HG02885 (cell line): ENCODE data around the gene RAD23B.

Experiments used
- ATAC-seq: cut with Tn5 transposase; IDR thresholded peaks from one replicate; pipeline ENCODE4 v1.9.1; 2021; ENCODE audit warnings: mild to moderate bottlenecking; ENCODE audit not compliant: unreplicated experiment, poor library complexity

The RAD23B gene

GRCh38 chr9:107330420-107330819, 47.3 kb downstream of the RAD23B start:
- no peak for ATAC-seq

DNA sequence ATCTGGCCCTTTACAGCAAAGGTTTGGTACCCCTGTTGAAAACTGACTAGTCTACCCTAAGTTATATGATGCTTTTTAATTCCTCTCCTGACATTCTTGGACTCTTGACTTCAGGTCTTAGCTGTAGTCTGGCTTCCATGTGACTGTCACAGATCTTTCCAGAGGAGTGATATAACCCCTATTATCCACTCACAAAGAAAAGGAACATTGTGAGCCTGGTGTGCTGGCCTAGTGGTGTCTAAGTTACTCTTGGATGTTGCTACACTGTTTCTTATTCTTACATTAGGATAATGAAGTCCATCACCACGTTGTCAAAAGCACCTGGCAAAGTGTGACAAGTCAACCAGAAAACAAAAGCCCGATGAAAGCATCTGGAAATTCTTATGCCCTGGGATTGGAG, 49.8 kb downstream of the RAD23B start:
- no peak for ATAC-seq

DNA sequence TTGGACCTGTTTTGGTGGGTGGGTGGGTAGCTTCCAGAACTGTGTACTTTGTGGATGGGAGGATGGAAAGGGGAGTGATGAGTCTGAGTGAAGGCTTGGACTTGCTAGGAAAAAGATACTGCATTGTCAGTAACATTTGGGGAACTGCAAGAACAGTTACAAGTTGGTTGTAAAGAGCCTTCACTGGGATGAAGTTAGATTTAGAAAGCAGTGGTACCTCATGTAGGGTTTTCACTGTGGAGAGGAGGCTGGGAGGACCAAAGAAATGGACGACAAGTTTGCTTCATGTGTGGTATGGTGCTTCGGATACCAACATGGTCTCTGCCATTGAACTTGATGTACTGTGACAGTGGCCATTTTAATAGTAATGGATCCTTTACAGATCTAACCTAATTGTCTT, 50.3 kb downstream of the RAD23B start:
- no peak for ATAC-seq

GRCh38 chr9:107334103-107334776, 51.2 kb downstream of the RAD23B start:
- no peak for ATAC-seq

DNA sequence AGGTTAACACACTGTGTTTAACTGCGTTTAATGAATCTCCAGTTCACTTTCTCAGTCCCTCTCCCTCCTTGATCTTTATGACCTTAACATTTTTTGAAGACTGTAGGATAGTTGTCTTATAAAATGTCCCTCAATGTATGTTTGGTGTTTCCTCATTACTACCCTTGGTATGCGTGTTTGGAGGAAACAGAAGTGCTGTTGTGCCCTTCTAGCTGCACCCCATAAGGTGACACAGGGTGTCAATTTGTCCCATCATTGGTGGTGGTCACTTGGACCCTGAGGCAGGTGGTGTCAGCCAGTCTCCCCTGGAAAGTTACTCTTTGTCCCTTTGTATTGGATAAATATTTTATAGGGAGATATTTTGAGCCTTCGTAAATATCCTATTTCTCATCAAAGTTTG, 52.3 kb downstream of the RAD23B start:
- ATAC-seq = no peak

- no peak for ATAC-seq
Measured at GRCh38 chr9:107336718-107337360, 53.8 kb downstream of the RAD23B start.

DNA sequence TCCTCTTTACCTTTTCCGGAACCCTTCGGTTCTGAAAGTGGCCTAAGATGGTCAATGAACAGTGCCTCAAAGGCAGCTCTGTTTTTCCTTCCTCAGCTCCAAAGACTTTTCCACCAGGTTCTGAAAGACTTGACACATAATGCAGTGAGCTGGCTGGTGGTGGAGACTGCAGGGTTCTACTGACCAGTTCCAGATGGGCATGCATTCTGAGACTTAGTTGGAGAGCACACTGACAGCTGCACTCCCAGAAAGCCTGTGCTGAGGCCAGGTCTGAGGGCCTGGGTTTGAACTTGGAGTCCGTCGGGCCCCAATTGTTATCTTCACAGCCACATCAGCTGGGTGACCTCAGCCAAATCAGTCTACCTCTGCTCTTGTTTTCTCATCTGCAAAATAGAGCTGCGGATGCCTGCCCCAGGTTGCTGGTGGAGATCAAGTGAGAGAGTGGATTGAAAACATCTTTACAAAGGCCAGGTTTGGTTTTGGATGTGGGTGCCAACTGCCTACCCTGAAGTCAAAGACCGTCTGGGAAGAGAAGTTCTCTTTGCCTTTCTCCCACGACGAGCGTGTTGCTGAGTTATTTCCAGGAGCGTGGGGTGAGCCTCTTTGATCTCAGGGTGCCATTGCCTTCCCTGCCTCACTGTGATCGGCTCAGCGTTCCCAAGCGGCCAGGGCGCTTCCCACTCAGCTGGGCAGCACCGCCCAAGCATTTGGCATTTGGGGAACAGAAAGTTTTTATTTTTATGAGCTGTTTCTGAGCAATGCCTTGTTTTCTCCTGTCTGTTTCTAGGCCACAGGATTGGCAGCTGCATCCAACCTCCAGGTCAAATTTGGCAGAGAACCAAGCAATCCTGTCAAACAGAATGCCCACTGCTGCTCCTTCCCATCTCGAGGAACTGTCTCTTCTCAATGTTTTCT, 54.9 kb downstream of the RAD23B start:
- ATAC-seq = no peak

GRCh38 chr9:107338911-107339659, 56.0 kb downstream of the RAD23B start:
- no peak for ATAC-seq

DNA sequence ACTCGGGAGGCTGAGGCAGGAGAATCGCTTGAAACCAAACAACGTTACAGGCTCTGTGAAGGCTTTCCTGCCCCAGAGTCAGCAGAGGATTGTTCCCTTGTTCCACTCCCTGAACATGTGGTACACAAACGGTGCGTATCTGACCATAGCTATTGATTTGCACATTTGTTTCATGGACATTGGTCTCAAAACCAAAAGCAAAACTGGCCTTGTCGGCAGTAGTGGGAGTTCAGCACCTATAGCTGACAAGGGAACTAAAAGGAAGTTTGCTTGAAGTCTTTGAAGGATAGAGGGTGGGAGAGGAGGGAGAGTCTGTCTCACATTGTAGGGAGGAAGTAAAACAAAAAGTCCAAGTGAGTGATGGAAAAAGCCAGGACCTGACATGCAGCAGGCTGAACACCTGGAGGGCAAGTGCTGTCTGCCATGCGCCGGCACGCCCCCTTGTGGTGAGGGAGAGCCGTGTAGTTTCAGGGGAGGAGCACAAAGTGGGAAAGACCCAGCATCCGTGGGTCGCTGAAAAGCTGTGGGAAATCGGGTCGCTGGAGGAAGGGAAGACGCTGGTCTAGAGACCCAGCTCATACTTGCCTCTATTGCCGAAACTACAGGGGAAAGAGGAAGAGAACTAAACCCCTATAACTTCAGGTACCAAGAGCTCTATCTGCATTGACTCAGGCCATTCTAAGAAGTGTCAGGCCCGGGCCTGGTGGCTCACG, 58.0 kb downstream of the RAD23B start:
- ATAC-seq = peak; percentile 82

- ATAC-seq = no peak
Measured at GRCh38 chr9:107342476-107343161, 59.5 kb downstream of the RAD23B start.

DNA sequence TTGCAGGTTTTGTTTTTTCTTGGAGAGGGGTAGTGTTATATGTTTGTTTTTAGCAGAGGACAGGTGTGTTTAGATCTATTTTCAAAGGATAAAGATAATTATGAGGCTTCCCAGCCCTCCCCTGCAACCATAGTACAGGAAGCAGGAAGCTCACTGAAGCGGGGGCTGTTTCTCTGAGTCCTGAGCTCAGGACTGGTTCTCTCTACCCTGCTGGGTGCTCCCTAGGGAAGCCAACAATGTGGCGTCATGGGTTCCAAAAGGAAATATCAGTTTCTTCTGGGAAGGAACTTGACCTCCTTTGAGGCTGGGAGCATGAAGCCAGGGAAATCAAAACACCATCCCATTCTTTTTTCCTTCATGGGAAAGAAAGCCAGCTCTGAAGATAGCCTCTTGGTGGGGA, 62.2 kb downstream of the RAD23B start:
- no peak for ATAC-seq

- ATAC-seq = no peak
Measured at GRCh38 chr9:107348836-107349235, 65.8 kb downstream of the RAD23B start.

- ATAC-seq = no peak
Measured at GRCh38 chr9:107350443-107350842, 67.4 kb downstream of the RAD23B start.

GRCh38 chr9:107351382-107352045, 68.4 kb downstream of the RAD23B start:
- ATAC-seq = no peak

DNA sequence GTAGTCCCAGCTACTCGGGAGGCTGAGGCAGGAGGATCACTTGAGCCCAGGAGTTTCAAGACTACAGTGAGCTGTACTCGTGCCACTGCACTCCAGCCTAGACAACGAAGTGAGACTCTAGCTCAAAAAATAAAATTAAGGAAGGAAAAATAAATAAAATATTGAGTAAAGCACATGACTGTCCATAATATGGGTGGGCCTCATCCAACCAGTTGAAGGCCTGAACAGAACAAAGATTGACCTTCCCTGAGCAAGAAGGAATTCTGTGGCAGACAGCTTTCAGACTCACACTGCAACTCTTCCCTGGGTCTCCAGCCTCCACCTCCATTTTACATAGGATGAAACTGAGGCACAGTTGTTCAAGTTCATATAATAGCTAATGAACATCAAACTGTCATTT, 72.3 kb downstream of the RAD23B start:
- no peak for ATAC-seq

GRCh38 chr9:107358986-107359385, 75.9 kb downstream of the RAD23B start:
- ATAC-seq = no peak

GRCh38 chr9:107360098-107360497, 77.0 kb downstream of the RAD23B start:
- ATAC-seq = no peak

DNA sequence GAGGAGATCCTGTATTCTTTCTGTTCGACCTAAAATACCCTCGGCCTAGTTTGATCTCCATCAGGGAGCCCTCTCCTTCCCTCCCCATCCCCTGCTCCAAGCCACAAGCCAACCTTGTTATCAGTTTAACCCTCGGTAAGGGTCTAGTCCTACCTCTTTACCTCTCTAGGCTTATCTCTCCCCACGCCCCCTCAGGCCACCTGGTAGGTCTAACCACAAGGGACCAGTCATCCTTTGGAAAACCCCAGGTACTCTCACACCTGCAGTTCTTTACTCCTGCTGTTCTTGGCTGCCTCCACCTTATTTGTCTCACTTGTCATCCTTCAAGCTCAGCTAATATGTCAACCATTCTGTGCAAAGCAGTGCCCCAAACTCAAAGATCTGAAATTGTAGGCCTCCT, 78.7 kb downstream of the RAD23B start:
- ATAC-seq = no peak
